Measurements from ENCODE around the gene GOLGA3.
"Not testable (repeated sequence)": the region's sequence is repeated elsewhere in the genome, so short reads cannot be mapped to it uniquely, and the experiment has no call there.

Gene GOLGA3

GRCh38 chr12:132847363-132848356, 19.0 kb upstream of the GOLGA3 start:
- DNase-seq (ENCODE audit: low read depth in 2 of 3, low spot score in 1 of 3) = no peak

GRCh38 chr12:132844681-132845080, 16.0 kb upstream of the GOLGA3 start:
- DNase-seq (ENCODE audit: low read depth in 2 of 3, low spot score in 1 of 3) = not testable (repeated sequence)

GRCh38 chr12:132842449-132843045, 13.9 kb upstream of the GOLGA3 start:
- no peak for DNase-seq (ENCODE audit: low read depth in 2 of 3, low spot score in 1 of 3)

GRCh38 chr12:132841151-132841550, 12.5 kb upstream of the GOLGA3 start:
- no peak for DNase-seq (ENCODE audit: low read depth in 2 of 3, low spot score in 1 of 3)

- no peak for DNase-seq (ENCODE audit: low read depth in 2 of 3, low spot score in 1 of 3)
Measured at GRCh38 chr12:132840536-132840935, 11.9 kb upstream of the GOLGA3 start.

GRCh38 chr12:132839558-132840235, 11.0 kb upstream of the GOLGA3 start:
- no peak for DNase-seq (ENCODE audit: low read depth in 2 of 3, low spot score in 1 of 3)

- no peak for DNase-seq (ENCODE audit: low read depth in 2 of 3, low spot score in 1 of 3)
Measured at GRCh38 chr12:132838410-132839080, 9.9 kb upstream of the GOLGA3 start.

GRCh38 chr12:132837693-132838409, 9.2 kb upstream of the GOLGA3 start:
- no peak for DNase-seq (ENCODE audit: low read depth in 2 of 3, low spot score in 1 of 3)

- DNase-seq (ENCODE audit: low read depth in 2 of 3, low spot score in 1 of 3) = no peak
Measured at GRCh38 chr12:132836795-132837331, 8.2 kb upstream of the GOLGA3 start.

- DNase-seq (ENCODE audit: low read depth in 2 of 3, low spot score in 1 of 3) = not testable (repeated sequence)
Measured at GRCh38 chr12:132836230-132836629, 7.6 kb upstream of the GOLGA3 start.

GRCh38 chr12:132835076-132836025, 6.7 kb upstream of the GOLGA3 start:
- no peak for DNase-seq (ENCODE audit: low read depth in 2 of 3, low spot score in 1 of 3)

GRCh38 chr12:132834181-132834711, 5.6 kb upstream of the GOLGA3 start:
- peak in 1 of 3 donors; percentile 24 for DNase-seq (ENCODE audit: low read depth in 2 of 3, low spot score in 1 of 3)

GRCh38 chr12:132833341-132833740, 4.7 kb upstream of the GOLGA3 start:
- DNase-seq (ENCODE audit: low read depth in 2 of 3, low spot score in 1 of 3) = no peak

- no peak for DNase-seq (ENCODE audit: low read depth in 2 of 3, low spot score in 1 of 3)
Measured at GRCh38 chr12:132831771-132832170, 3.1 kb upstream of the GOLGA3 start.

GRCh38 chr12:132827763-132828703, 636 bp downstream of the GOLGA3 start:
- no peak for DNase-seq (ENCODE audit: low read depth in 2 of 3, low spot score in 1 of 3)

- DNase-seq (ENCODE audit: low read depth in 2 of 3, low spot score in 1 of 3) = no peak
Measured at GRCh38 chr12:132825861-132826260, 2.8 kb downstream of the GOLGA3 start.

GRCh38 chr12:132825089-132825488, 3.6 kb downstream of the GOLGA3 start:
- DNase-seq (ENCODE audit: low read depth in 2 of 3, low spot score in 1 of 3) = no peak

GRCh38 chr12:132824053-132824452, 4.6 kb downstream of the GOLGA3 start:
- DNase-seq (ENCODE audit: low read depth in 2 of 3, low spot score in 1 of 3) = no peak
